Stomach (tissue), 4 donors: ENCODE measurements around the gene C1orf21.

Source experiments
- CTCF ChIP-seq, 7 experiments: fragments of 450-650 bp in 4 of 7; fragments of 200-600 bp in 3 of 7; sonication (generic) in 3 of 7; IDR thresholded peaks; one replicate each; pipeline ENCODE4 v1.5.1; 2016 to 2019; ENCODE audit warnings: antibody characterized with exemption in 7 of 7, control low read depth in 2 of 7, mild to moderate bottlenecking in 1 of 7
- EP300 ChIP-seq: sonication (generic); formaldehyde crosslinking; IDR thresholded peaks from one replicate; pipeline ENCODE4 v1.6.1; 2017; ENCODE audit warnings: antibody characterized with exemption

GRCh38 chr1:184412472-184412871 lies 25.6 kb downstream of the C1orf21 start:
- TF ChIP-seq CTCF (IDR thresholded peaks at IDR 0.05) (no peak), EP300 (no peak)
